Nephron (organoid): Measurements from ENCODE around the gene AMFR.

Experiments
- H3K27ac Mint-ChIP-seq, 3 experiments: 2 replicates each; pipeline ENCODE4 v1.8.0; 2020; ENCODE audit warnings: mixed read lengths in 3 of 3, mild to moderate bottlenecking in 2 of 3, moderate library complexity in 1 of 3
- H3K27me3 Mint-ChIP-seq: 2 replicates; pipeline ENCODE4 v1.8.0; 2021; ENCODE audit warnings: low read depth, mild to moderate bottlenecking, moderate library complexity, mixed read lengths
- H3K36me3 Mint-ChIP-seq: 2 replicates; pipeline ENCODE4 v1.8.0; 2020; ENCODE audit warnings: low read depth, mixed read lengths
- H3K4me1 Mint-ChIP-seq: 2 replicates; pipeline ENCODE4 v1.8.0; 2020; ENCODE audit warnings: mixed read lengths
- H3K4me3 Mint-ChIP-seq, 3 experiments: 2 replicates each; pipeline ENCODE4 v1.8.0; 2020; ENCODE audit warnings: mild to moderate bottlenecking in 3 of 3, mixed read lengths in 3 of 3, moderate library complexity in 2 of 3
- H3K9me3 Mint-ChIP-seq: 2 replicates; pipeline ENCODE4 v1.8.0; 2020; ENCODE audit warnings: mixed read lengths
- CTCF ChIP-seq, 3 experiments: fragments of 200-600 bp; sonication (generic); IDR thresholded peaks; one replicate each; pipeline ENCODE4 v1.5.0; 2021; ENCODE audit warnings: antibody characterized with exemption in 3 of 3; ENCODE audit not compliant: unreplicated experiment in 3 of 3

Gene AMFR

DNA sequence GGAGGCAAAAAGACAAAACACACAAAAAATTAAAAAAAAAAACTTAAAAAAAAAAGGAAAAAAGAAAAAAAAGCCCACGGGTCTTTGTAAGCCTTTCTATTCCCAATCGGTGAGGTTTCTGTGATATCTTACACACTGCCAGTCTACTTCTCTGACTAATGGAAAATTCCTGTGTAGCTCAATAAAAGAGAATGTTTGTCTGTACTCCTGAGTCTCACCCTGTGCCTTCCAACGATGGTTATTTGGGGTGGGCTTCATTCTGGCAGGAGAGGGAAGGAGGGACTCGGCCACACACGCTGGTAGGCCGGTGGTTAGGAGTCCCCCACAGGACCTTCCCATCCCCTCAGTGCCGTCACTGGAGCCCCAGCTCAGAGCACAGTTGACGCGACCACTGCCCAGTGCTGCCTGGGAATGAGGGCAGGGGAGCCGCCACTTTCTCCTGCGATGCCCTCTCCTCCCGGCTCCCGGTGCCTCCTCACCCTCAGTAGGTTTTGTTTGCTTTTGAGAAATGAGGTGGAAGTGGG is 68.0 kb downstream of the AMFR start:
- Mint-ChIP-seq H3K4me1 (peaks cover 37% of the 10 kb centered on the region), H3K27ac (peak overlapping the region; percentile 89 to 98 (median 97)), H3K27me3 (no peaks in the 10 kb centered on the region), H3K9me3 (no peaks in the 10 kb centered on the region), H3K36me3 (peaks cover 13% of the 10 kb centered on the region), H3K4me3 (peak overlapping the region; percentile 56 to 89 (median 77))
- no peak for TF ChIP-seq CTCF (IDR thresholded peaks at IDR 0.05; ENCODE audit: unreplicated experiment in 3 of 3)

- Mint-ChIP-seq H3K9me3 (no peaks in the 10 kb centered on the region), H3K27me3 (no peaks in the 10 kb centered on the region), H3K4me1 (peaks cover 37% of the 10 kb centered on the region), H3K4me3 (peak overlapping the region; percentile 77 to 89 (median 83)), H3K36me3 (peaks cover 8% of the 10 kb centered on the region), H3K27ac (peak overlapping the region; percentile 89 to 98 (median 97))
- TF ChIP-seq CTCF (IDR thresholded peaks at IDR 0.05; ENCODE audit: unreplicated experiment in 3 of 3), result peak; percentile 87 to 88 (median 88)
These were observed 68.8 kb downstream of the AMFR start for GRCh38 chr16:56356276-56357240.

- H3K4me1 Mint-ChIP-seq, result peaks cover 37% of the 10 kb centered on the region
- no peaks in the 10 kb centered on the region for H3K9me3 Mint-ChIP-seq
- no peak for TF ChIP-seq CTCF (IDR thresholded peaks at IDR 0.05; ENCODE audit: unreplicated experiment in 3 of 3)
These were observed 69.5 kb downstream of the AMFR start for GRCh38 chr16:56355786-56356275.

GRCh38 chr16:56355221-56355620 is 70.1 kb downstream of the AMFR start:
- H3K27me3 Mint-ChIP-seq, result no peaks in the 10 kb centered on the region
- H3K9me3 Mint-ChIP-seq, result no peaks in the 10 kb centered on the region
- peaks cover 37% of the 10 kb centered on the region for H3K4me1 Mint-ChIP-seq
- TF ChIP-seq CTCF (IDR thresholded peaks at IDR 0.05; ENCODE audit: unreplicated experiment in 3 of 3), result no peak
- no peak overlapping the region for H3K4me3 Mint-ChIP-seq
- H3K27ac Mint-ChIP-seq, result no peak overlapping the region
- peaks cover under 1% of the 10 kb centered on the region for H3K36me3 Mint-ChIP-seq

More at GRCh38 chr16:56355786-56356275, 69.5 kb downstream of the AMFR start:
- peak overlapping the region; percentile 41 to 83 (median 74) for H3K4me3 Mint-ChIP-seq
- H3K27ac Mint-ChIP-seq, result peak overlapping the region; percentile 89 to 98 (median 97)
- no peaks in the 10 kb centered on the region for H3K27me3 Mint-ChIP-seq
- peaks cover 5% of the 10 kb centered on the region for H3K36me3 Mint-ChIP-seq

DNA sequence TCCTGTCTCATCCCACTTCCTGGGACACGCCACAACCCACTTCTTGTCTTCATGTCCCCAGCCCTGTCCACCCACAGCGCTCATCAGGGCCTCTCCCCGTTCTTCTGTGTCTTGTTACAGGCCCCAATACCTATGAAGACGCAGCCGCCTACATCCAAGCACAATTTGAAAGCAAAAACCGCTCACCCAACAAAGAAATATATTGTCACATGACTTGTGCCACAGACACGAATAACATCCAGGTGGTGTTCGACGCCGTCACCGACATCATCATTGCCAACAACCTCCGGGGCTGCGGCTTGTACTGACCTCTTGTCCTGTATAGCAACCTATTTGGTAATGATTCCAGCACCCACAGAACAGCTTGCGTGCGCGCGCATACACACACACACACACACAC is 70.6 kb downstream of the AMFR start:
- no peaks in the 10 kb centered on the region for H3K9me3 Mint-ChIP-seq
- H3K4me1 Mint-ChIP-seq, result peaks cover 34% of the 10 kb centered on the region
- no peaks in the 10 kb centered on the region for H3K27me3 Mint-ChIP-seq
- peak overlapping the region in 1 of 3 experiments; percentile 11 for H3K27ac Mint-ChIP-seq
- H3K36me3 Mint-ChIP-seq, result no peaks in the 10 kb centered on the region
- no peak for TF ChIP-seq CTCF (IDR thresholded peaks at IDR 0.05; ENCODE audit: unreplicated experiment in 3 of 3)
- H3K4me3 Mint-ChIP-seq, result no peak overlapping the region
